HL-60 (cell line): ENCODE measurements around the gene MTCL3.

ENCODE experiments used
- CTCF ChIP-seq: IDR thresholded peaks from one replicate; pipeline ENCODE4 v1.5.1; 2011; ENCODE audit warnings: low read length, control low read depth, inconsistent platforms; ENCODE audit not compliant: insufficient read depth
- GABPA ChIP-seq: IDR thresholded peaks from 2 replicates; pipeline ENCODE4 v1.6.1; 2012; ENCODE audit warnings: low read depth
- POLR2AphosphoS5 ChIP-seq: IDR thresholded peaks from 2 replicates; pipeline ENCODE4 v1.6.1; 2012; ENCODE audit warnings: low read depth
- REST ChIP-seq: IDR thresholded peaks from 2 replicates; pipeline ENCODE4 v1.6.1; 2012; ENCODE audit warnings: low read depth; ENCODE audit not compliant: insufficient replicate concordance

GRCh38 chr6:127510876-127511275 lies 8.3 kb downstream of the MTCL3 start:
- TF ChIP-seq POLR2AphosphoS5 (no peak), CTCF (no peak), REST (no peak), GABPA (no peak)
